Osteocyte (in vitro differentiated cells): ENCODE measurements around the gene ATG2B. TPM values are rescaled to one million over a fixed set of nuclear protein-coding genes. Genes with fewer than 3 reads are reported as not detected.

Experiments used
- DNase-seq: peaks from one replicate; pipeline ENCODE4 v3.0.0; 2021; ENCODE audit warnings: mixed read lengths; ENCODE audit not compliant: unreplicated experiment; ENCODE audit errors: extremely low spot score
- H3K27ac Mint-ChIP-seq: one replicate; pipeline ENCODE4 v1.8.0; 2021; ENCODE audit warnings: mild to moderate bottlenecking, mixed read lengths; ENCODE audit not compliant: unreplicated experiment
- H3K27me3 Mint-ChIP-seq: one replicate; pipeline ENCODE4 v1.8.0; 2021; ENCODE audit warnings: mixed read lengths; ENCODE audit not compliant: unreplicated experiment
- H3K36me3 Mint-ChIP-seq: one replicate; pipeline ENCODE4 v1.8.0; 2021; ENCODE audit warnings: mixed read lengths; ENCODE audit not compliant: unreplicated experiment
- H3K4me1 Mint-ChIP-seq: one replicate; pipeline ENCODE4 v1.8.0; 2021; ENCODE audit warnings: mixed read lengths; ENCODE audit not compliant: unreplicated experiment
- H3K4me3 Mint-ChIP-seq: one replicate; pipeline ENCODE4 v1.8.0; 2021; ENCODE audit warnings: mild to moderate bottlenecking, moderate library complexity, mixed read lengths; ENCODE audit not compliant: unreplicated experiment
- H3K9me3 Mint-ChIP-seq: one replicate; pipeline ENCODE4 v1.8.0; 2021; ENCODE audit warnings: mixed read lengths; ENCODE audit not compliant: unreplicated experiment
- long read RNA-seq: library from polyadenylated mRNA; unstranded; transcript quantifications from one replicate; pipeline ENCODE4 v2.0.0, GENCODE V29; 2021
- total RNA-seq: library from RNA; stranded (reverse); gene quantifications from 2 replicates; pipeline ENCODE4 v1.2.1, GENCODE V29; 2021
- TF ChIP-seq, protein P1 (sequence below): fragments of 200-600 bp; sonication (generic); IDR thresholded peaks from 2 replicates; pipeline ENCODE4 v1.5.0; 2021; ENCODE audit warnings: antibody characterized with exemption, mild to moderate bottlenecking, moderate library complexity

The ATG2B gene, protein sequence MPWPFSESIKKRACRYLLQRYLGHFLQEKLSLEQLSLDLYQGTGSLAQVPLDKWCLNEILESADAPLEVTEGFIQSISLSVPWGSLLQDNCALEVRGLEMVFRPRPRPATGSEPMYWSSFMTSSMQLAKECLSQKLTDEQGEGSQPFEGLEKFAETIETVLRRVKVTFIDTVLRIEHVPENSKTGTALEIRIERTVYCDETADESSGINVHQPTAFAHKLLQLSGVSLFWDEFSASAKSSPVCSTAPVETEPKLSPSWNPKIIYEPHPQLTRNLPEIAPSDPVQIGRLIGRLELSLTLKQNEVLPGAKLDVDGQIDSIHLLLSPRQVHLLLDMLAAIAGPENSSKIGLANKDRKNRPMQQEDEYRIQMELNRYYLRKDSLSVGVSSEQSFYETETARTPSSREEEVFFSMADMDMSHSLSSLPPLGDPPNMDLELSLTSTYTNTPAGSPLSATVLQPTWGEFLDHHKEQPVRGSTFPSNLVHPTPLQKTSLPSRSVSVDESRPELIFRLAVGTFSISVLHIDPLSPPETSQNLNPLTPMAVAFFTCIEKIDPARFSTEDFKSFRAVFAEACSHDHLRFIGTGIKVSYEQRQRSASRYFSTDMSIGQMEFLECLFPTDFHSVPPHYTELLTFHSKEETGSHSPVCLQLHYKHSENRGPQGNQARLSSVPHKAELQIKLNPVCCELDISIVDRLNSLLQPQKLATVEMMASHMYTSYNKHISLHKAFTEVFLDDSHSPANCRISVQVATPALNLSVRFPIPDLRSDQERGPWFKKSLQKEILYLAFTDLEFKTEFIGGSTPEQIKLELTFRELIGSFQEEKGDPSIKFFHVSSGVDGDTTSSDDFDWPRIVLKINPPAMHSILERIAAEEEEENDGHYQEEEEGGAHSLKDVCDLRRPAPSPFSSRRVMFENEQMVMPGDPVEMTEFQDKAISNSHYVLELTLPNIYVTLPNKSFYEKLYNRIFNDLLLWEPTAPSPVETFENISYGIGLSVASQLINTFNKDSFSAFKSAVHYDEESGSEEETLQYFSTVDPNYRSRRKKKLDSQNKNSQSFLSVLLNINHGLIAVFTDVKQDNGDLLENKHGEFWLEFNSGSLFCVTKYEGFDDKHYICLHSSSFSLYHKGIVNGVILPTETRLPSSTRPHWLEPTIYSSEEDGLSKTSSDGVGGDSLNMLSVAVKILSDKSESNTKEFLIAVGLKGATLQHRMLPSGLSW (N-terminal part only)
- total RNA-seq, result 26.9 and 27.8 TPM in 2 replicates
- long read RNA-seq, partial matches to known transcripts, result 22 of 28 reads
- long read RNA-seq, other reads (novel, unspliced or antisense), result 6 of 28 reads

DNA sequence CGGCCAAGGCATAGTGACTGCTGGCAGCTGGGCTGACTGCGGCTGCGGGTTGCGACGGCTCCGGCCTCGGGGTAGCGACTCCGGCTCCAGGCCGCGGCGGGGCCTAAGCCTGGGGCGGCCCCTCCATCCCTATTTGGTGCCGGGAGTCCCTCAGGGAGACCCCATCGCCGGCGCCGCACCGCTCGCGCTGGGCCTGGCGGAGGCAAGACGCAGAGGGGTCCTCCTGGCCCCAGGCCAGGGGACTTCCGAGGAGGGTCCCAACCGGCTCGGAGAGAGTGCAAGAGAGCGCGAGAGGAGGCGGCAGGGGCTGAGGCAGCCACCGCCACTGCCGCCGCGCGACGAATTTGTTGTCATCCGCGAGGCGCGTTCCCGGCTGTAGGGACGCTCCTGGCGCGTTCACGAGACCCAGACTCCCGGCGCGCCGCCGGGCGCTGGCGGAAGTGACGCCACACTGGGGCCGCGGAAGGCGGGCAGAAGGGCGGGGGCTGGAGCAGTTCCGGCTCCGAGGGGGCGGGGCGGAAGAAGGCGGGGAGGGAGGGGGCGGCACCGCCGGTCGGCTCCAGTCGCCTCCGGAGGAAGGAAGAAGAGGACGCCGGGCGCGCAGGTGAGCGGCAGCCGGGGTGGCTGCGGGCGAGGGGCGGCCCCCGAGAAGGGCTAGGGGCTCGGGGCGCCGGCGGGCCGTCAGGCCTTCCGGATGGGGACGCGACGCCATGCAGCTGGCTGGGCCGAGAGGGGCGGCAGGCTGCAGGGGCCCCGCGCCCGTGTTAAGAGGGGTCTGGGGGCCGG lies at the start of gene ATG2B, which contains the start of gene GSKIP:
ATG2B (minus strand) TSS at position 377 of the 786 bp plus-strand sequence; CDS start at position 12, 365 bp downstream.
GSKIP (plus strand) TSS at position 562 of the 786 bp plus-strand sequence. CDS start 18,722 bp downstream, outside the sequence.
- no peaks in the 10 kb centered on the region for H3K27me3 Mint-ChIP-seq
- peak within 1 kb of the TSS; percentile 92 for H3K4me3 Mint-ChIP-seq
- DNase-seq, result peak; percentile 97
- H3K9me3 Mint-ChIP-seq, result no peaks in the 10 kb centered on the region
- H3K4me1 Mint-ChIP-seq, result peaks cover 40% of the 10 kb centered on the region
- TF ChIP-seq, protein P1, sequence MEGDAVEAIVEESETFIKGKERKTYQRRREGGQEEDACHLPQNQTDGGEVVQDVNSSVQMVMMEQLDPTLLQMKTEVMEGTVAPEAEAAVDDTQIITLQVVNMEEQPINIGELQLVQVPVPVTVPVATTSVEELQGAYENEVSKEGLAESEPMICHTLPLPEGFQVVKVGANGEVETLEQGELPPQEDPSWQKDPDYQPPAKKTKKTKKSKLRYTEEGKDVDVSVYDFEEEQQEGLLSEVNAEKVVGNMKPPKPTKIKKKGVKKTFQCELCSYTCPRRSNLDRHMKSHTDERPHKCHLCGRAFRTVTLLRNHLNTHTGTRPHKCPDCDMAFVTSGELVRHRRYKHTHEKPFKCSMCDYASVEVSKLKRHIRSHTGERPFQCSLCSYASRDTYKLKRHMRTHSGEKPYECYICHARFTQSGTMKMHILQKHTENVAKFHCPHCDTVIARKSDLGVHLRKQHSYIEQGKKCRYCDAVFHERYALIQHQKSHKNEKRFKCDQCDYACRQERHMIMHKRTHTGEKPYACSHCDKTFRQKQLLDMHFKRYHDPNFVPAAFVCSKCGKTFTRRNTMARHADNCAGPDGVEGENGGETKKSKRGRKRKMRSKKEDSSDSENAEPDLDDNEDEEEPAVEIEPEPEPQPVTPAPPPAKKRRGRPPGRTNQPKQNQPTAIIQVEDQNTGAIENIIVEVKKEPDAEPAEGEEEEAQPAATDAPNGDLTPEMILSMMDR, result no peak
- H3K27ac Mint-ChIP-seq, result peak within 1 kb of the TSS; percentile 79
- no peaks in the 10 kb centered on the region for H3K36me3 Mint-ChIP-seq

DNA sequence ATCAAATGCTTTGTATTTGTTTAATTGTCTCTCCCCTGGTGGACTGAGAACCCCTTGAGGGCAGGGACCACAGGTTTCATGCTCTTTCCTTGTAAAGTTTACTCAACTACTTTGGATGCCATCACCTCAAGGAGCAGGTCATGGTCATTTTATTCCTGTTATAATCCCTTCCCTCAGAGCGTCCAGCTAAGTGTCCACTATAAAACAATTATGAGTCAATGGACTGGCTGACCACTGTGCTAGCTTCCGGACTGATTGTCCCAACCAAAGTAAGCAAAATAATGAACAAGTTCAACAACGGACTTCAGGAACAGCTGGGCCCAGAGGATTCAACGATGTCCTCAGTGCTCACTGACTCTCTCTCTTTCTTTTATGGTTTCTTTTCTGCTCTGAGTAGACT lies 47.0 kb upstream of the ATG2B start:
- no peak for DNase-seq
- Mint-ChIP-seq H3K27me3 (peaks cover 17% of the 10 kb centered on the region), H3K27ac (no peak overlapping the region), H3K36me3 (no peaks in the 10 kb centered on the region), H3K4me3 (no peak overlapping the region), H3K9me3 (no peaks in the 10 kb centered on the region), H3K4me1 (no peaks in the 10 kb centered on the region)
- TF ChIP-seq, protein P1, result no peak

DNA sequence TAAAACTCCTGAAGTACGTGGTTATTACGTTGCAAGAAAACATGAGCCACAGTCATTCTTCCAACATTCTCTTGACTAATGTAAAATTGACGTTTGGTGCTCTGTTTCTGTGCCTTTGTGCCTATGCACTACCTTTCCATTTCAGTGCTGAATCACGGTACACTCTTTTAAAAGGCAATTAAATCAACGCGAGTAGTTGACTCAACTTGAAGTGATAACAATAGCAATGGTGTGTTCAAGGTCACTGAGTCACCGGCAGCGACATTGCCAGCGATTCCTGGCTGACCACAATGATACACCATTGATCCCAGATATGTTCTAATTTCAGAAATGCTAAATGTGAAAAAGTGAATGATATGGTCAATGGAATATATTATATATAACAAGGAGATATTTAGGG lies 46.6 kb upstream of the ATG2B start:
- no peak overlapping the region for H3K4me3 Mint-ChIP-seq
- no peak for DNase-seq
- no peaks in the 10 kb centered on the region for H3K9me3 Mint-ChIP-seq
- H3K4me1 Mint-ChIP-seq, result no peaks in the 10 kb centered on the region
- H3K27me3 Mint-ChIP-seq, result peaks cover 17% of the 10 kb centered on the region
- TF ChIP-seq, protein P1, result no peak
- H3K27ac Mint-ChIP-seq, result no peak overlapping the region
- no peaks in the 10 kb centered on the region for H3K36me3 Mint-ChIP-seq

DNA sequence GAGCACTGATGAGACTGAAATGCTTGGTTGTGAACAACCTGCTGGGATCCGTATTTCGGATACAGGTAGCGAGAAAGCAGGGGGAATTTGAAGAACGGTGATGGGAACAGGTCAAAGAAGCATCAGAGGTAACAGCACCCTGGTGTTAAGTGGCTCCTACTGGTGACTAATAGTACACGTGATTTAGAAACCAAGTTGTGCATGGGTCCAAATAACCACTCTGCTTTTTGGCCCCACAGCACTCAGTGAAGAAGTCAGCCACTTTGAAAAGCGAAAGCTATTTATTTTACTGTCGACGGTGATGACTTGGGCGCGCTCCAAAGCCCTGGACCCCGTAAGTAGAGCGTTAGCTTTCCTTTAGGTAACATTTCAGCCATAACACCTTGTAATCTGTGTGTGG lies 45.5 kb upstream of the ATG2B start:
- no peak for DNase-seq
- Mint-ChIP-seq H3K27ac (no peak overlapping the region), H3K4me1 (no peaks in the 10 kb centered on the region), H3K27me3 (peaks cover 16% of the 10 kb centered on the region), H3K4me3 (no peak overlapping the region), H3K36me3 (no peaks in the 10 kb centered on the region), H3K9me3 (no peaks in the 10 kb centered on the region)
- TF ChIP-seq, protein P1, result no peak
